22Rv1 (cell line): ENCODE results near the gene KCNQ1.

Source experiments
- ZFX ChIP-seq: fragments of 450-650 bp; IDR thresholded peaks from 2 replicates; pipeline ENCODE4 v1.6.1; 2017; ENCODE audit warnings: antibody characterized with exemption, borderline replicate concordance
- TF ChIP-seq, protein P1 (sequence below): fragments of 450-650 bp; IDR thresholded peaks from 2 replicates; pipeline ENCODE4 v1.5.1; 2017; ENCODE audit warnings: mild to moderate bottlenecking

DNA sequence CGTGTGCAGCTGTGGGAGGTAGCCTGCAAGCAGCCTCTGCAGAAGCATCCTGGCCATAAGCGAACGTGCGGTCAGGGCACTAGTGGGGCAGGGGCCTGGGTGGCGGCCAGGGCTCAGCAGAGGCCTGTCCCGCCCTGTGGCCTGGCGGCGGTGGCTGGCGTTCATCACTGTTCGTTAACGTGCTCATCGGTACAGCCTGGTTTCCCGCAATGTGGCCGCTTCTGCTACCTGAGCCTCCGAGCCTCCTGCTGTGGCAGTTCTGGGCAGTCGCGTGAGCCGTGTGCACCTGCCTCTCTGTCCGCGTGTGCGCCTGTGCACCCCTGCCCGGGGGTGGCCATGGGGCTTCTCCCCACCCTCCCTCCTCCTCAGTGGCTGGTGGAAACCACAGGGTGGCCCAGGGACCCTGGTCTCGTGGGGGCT, 137.1 kb downstream of the KCNQ1 start:
- TF ChIP-seq, protein P1, sequence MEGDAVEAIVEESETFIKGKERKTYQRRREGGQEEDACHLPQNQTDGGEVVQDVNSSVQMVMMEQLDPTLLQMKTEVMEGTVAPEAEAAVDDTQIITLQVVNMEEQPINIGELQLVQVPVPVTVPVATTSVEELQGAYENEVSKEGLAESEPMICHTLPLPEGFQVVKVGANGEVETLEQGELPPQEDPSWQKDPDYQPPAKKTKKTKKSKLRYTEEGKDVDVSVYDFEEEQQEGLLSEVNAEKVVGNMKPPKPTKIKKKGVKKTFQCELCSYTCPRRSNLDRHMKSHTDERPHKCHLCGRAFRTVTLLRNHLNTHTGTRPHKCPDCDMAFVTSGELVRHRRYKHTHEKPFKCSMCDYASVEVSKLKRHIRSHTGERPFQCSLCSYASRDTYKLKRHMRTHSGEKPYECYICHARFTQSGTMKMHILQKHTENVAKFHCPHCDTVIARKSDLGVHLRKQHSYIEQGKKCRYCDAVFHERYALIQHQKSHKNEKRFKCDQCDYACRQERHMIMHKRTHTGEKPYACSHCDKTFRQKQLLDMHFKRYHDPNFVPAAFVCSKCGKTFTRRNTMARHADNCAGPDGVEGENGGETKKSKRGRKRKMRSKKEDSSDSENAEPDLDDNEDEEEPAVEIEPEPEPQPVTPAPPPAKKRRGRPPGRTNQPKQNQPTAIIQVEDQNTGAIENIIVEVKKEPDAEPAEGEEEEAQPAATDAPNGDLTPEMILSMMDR = no peak
- no peak for TF ChIP-seq ZFX
